GM21529 (cell line): Measurements from ENCODE around the gene ST8SIA4.
A peak's percentile ranks its signal among the peaks of the same experiment; 100 is the strongest.

Experiments used
- ATAC-seq: cut with Tn5 transposase; IDR thresholded peaks from one replicate; pipeline ENCODE4 v1.9.1; 2021; ENCODE audit not compliant: unreplicated experiment

The ST8SIA4 gene, protein sequence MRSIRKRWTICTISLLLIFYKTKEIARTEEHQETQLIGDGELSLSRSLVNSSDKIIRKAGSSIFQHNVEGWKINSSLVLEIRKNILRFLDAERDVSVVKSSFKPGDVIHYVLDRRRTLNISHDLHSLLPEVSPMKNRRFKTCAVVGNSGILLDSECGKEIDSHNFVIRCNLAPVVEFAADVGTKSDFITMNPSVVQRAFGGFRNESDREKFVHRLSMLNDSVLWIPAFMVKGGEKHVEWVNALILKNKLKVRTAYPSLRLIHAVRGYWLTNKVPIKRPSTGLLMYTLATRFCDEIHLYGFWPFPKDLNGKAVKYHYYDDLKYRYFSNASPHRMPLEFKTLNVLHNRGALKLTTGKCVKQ

DNA sequence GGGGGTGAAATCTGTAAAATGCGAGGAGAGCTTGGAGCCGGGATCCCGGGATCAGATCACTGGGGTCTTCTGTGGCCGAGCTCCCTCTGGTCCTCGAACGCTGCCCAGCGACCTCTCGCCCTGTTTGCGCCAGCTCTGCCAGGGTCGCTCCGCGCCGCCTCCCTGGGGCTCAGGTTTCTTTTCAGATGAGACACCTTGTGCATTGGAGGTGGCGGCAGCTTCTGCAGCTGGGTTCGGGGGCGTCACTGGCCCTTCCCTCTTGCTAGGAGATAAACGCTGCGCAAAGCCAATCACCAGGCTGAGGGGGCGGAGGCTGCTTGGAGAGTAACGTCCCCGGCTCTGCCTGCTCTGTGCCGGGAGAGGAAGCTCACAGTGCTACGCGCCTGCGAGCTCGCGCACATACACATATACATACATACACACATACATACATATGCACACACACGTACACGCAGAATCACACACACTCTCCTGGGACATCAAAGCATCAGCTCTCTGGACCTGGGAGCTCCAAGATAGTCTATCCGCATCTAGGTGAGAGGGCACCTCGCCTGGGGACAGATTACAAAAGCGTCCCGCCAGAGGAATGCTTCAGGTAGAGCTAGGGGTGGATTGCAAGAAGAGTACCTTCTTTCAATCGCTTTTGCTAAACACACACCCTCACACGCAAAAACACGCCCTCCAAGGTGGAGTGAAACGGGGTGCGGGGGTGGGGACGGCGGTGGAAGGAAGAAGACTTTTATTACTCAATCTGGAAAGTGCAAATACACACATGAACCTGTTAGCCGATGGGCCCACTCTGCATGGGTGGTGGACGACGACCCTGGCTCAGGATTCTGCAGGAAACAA is at the start of gene ST8SIA4:
Gene ST8SIA4 (minus strand): TSS at position 244 of the 849 bp plus-strand sequence. CDS start 327 bp downstream, outside the sequence.
- peak; percentile 69 for ATAC-seq

DNA sequence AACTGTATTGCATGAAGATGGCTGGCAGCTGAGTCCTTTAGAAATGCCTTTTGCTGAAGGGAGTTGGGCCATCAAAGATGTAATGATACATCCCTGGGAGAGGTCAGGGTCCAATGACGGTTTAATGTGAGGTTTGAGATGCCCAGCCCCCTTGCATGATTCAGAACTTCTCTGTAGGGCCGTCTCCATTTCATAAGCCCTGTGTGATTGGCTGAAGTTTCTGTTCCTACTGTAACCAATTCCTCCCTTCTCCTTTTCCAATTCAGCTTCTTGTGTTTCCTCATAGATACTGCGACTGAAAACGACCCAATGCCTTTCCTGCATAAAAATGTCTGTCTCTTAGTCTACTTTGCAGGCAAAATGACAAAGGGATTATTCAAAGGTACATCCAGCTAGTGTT is 47.9 kb upstream of the ST8SIA4 start:
- no peak for ATAC-seq

DNA sequence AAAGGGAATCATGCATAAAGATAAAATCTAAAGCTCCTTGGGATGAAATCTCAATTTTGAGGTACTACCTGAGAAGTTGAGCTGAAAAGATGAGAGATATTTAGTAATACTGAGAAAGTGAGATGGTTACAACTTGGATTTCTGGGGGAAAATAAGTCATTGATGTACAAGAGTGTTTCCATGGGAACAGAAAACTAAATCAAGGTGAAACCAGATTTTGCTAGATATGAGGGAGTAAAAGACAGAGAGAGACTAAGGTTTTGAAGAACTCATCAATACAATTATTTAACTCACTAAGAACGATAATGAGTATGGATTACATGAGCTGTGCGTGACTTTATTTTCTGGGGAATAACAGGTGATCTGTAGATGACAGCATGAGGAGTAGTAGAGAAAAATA is 10.2 kb upstream of the ST8SIA4 start:
- no peak for ATAC-seq

DNA sequence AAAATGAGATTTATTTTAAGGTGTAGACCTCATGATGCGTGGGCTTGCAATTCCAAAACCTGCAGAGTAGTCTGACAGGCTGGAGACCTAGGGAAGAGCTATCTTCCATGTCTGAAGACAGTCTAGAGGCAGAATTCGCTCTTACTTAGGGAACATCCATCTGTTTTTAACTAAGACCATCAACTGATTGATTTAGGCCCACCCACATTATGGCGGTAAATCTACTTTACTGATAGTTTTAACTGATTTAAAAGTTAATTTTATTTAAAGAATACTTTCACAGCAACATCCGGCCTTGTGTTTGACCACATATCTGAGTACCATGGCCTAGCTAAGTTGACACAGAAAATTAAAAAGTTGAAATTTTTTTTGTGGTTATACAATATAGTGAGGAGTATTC is 6.0 kb upstream of the ST8SIA4 start:
- ATAC-seq: no peak

DNA sequence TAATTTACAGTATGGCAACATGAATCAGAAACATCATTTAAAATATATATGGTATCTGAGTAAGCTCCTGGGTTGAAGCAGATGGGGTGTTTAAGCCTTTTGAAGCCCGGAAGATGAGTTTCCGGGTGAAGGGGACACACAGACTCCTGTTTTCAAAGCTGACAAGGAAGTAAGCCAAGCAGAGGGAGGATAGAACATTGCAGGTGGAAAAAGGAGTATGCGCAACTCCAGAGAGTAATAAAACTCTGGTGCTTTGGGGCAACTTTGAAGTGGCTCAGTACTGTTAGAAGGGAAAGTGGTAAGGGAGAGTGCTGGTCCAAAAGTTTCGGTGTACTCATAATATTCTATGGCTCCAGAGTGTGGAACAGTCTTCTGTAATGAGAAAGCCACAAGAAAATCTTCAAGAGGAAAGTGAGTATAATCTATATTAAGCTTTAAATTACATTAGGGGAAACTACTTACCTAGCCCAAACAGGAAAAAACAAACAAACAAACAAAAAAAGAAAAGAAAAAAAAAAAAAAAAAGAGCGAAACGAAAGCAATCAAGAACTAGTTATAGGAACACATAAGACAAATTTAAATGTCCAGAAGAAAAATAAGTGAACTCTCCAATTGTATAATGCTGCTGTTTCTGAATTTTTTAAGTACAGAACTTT is 2.3 kb upstream of the ST8SIA4 start:
- no peak for ATAC-seq

DNA sequence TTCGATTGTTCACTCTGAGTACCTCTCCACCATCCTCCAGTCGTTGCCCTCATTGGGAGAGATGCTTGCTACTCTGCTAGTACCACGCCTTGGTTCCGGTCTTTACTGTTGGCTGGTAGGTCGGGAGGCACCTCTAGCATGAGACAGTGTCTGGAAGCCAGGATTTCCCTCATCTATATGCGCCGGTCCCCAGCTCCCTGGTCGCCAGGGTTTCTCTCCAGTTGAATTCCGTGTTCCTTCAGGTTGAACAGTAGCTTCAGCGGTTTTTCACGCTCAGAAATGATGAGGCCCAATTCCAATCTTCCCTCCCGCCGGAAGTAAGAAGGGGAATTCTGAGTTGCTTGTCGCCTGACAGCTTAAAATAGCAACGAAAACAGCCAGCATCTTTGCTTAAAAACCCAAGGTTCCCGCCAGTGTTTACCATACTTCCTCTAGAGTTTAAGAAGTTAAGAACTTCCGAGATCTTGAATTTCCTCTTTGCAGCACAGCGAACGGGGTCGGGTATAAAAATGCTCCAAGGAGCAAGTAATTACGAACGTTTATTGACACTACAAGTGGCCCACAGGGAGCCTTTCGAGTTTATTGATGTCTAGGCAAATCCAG is 1.3 kb upstream of the ST8SIA4 start:
- peak; percentile 26 for ATAC-seq

DNA sequence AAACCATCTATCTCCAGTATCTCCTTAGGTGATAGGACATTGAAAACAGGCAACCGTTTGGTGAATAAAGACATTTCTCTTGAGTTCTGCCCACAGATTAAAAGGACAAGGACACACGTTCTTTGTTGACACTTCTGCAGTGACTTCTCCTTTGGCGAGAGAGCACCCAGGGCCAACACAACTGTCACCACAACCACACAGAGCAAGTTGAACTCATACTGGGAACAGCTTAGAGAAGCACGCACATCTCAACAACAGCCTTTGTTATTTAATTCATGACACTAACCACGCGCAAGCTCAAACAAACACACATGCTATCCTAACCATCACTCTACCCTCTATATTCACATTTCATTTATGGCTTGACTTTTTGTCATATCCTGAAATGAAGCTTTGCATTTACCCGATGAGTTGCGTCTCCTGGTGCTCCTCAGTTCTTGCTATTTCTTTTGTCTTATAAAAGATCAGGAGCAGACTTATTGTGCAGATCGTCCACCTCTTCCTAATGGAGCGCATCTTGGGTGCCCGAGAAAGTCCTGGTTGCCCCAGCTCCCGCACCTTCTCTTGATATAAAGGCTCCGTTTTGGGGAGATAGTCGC is 543 bp downstream of the ST8SIA4 start:
- no peak for ATAC-seq

DNA sequence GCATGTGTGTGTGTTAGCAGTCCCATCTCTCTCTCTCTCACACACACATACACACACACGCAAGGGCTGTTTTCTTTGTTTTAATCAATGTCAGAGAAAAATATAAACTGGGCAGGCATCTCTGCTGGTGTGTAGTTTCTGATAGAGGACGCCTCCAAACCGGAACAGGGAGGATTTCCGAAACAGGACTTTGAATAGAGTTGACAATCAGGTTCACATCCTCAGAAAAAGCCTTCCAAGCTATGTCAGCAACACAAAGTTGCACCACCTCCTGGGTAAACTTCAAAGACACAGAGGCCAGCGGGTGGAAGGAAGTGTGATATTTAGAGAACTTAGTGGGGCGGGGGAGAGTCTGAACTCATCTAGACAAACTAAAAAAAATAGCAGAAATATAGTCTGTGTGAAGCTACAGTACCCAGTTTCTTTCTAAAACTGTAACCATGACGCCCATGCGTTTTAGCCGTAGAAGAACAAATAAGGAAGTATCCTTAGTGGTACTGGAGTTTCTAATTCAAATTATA is 1.2 kb downstream of the ST8SIA4 start:
- ATAC-seq: peak; percentile 10

DNA sequence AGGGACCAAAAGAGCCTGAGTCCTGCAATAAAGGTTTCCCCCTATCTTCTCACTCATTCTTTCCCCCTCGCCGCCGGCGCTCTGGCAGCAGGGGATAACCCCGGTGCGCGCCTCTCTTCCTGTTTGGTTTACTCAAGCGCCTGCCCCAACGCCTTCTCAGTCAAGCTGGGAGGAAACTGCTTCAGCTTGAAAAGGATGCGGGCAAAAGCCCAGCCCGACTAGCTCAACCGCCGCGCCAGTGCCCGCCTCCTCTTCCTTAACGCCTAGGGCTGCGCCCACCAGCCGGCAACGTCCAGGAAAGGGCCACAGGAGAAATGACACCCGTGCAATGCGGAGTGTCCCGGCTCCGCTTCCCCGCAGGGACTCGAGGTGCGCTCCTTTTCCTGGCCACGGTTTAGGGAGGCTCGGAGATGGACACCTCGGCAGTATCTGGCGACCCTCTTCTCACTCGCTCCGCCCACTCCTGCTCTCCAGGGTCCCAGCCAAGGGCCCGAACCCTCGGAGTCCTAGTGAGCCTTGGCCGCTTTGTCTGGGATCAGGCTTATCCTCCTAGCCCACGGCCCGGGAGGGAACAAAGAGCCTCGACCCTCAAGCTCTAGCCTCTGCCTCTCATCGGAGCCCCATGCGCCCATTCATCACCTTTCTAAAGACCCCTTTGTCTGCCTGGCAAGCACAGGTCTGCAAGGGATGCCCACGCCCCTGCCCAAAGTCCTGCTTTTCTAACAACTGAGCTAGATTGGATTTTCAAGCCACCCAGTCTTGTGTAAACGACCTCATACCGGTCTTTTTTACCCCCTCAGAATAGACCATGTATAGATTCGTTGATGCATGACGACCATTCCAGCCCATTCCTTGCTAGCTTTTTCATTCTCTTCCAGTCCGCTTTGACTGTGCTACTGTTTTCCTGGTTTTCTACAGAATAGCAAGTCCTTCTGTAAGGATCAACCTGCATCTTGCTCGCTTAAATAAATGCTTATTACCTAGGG is 2.0 kb downstream of the ST8SIA4 start:
- ATAC-seq: peak; percentile 38

DNA sequence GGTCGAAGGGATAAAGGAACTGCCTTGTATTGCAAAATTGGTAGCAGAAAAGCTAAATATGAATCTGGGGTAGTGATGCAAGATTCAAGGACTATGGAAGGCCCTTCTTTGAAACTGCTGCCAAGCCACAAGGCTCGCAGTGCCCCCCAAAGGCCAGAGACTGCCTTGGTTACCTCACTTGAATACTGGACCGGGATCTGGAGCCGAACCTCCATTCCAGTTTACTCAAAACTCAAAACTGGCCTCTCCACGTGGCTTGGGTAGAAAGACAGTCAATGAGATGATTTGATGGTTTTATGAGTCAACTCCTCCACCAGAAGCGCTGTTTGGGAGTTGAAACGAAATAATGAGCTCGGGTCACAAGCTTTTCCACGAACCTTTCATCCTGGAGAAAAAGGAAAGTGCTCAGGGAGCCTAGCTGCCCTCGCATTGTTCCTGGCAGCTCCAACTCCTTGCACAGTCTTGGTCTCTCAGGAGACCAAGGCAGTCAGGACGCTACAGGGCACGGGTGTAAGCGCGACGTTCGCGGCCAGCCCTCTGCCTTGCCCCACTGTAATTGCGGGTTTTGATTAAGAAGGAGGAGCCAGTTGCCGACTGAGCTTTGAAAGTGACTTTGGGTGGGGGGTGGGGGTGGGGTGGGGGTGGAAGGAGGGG is 2.8 kb downstream of the ST8SIA4 start:
- peak; percentile 9 for ATAC-seq

DNA sequence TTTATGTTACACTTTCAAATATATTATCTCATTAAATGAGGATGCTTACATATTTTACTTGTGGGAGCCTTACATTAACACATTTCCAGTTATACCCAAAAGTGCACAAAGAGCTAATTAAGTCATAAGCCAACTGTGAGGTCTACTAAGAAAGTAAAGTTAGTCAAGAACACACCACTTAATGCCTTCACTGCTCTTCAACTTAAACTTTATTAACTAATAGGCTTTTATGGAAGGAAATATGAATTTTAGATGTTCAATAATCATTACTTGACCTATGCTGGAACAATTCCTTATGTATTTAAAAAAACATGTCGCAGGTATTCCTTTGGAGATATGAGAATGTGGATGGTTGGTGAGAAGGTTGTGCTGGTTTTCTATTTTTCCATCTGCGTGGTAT is 3.4 kb downstream of the ST8SIA4 start:
- ATAC-seq: no peak

DNA sequence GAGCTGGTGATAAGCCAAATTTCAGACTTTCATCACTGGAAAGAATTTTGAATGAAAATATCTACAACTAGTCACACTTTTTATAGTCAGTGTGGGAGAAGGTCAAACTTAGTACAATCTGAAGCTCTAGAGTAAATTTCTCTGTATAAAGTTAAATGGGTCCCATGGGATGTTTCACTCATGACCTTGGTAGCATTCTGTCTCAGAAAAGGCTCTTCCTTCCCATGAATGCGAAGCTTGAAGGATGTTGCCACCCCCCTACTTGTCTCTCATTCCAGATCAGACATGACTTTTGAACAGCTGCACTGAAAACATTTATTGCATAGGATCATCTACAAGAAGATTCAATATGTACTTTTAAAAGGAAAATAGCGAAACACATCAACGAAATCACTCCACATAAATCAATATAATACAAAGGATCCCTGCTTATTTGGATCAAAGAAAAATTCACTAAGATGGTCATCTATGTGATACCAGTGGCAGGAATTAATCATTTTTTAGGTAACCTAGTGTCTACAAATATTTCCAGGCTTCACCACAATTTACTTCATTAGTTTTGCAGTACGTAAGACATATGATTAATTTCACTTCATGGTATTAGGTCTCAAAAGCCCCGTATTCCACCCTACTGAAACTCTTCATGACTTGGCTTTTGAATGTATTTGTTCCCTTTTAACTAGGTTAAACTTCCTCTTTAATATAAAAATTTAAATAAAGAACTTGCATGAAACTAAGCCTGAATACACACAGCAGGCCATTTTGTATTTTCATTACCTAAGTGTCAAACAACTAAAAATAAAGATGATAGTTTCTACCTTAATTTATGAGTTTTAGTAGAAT is 4.4 kb downstream of the ST8SIA4 start:
- ATAC-seq: no peak

DNA sequence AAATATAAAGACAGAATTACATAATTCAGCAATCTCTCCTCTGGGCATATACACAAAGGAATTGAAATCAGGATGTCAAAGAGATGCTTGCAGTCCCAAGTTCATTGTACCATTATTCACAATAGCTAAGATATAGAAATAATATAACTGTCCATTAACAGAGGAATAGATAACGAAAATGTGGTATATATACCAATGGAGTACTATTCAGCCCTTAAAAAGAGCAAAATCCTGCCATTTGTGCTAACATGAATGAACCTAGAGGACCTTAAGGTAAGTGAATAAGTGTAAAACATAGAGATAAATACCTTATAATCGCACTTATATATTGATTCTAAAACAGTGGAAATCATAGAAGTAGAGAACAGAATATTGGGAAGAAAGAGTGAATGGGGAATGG is 7.0 kb downstream of the ST8SIA4 start:
- ATAC-seq: no peak

DNA sequence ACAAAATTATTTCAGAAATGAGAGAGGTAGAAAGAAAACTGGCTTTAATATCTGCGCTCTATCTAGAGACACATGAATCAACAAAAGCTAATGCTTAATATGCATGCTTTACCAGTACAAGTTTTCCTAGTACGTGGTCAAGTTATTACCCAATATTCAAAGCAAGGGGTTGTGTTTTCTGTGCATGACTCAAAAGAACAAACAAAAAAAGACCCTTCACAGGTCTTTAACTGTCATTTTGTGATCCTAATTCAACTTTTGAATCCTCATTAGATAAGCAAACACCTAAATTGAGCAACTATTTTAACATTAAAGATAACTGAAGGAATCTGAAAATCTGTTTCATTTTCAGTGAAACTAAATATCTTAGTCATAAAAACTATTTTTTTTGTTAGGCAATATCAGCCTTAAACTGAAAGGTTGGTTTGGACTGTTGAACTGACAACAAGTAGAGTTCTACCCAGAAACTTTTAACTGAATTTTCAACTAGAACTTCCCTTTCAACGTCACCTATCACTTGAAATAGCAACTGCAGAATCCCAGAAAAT is 12.5 kb downstream of the ST8SIA4 start:
- ATAC-seq: peak; percentile 62

DNA sequence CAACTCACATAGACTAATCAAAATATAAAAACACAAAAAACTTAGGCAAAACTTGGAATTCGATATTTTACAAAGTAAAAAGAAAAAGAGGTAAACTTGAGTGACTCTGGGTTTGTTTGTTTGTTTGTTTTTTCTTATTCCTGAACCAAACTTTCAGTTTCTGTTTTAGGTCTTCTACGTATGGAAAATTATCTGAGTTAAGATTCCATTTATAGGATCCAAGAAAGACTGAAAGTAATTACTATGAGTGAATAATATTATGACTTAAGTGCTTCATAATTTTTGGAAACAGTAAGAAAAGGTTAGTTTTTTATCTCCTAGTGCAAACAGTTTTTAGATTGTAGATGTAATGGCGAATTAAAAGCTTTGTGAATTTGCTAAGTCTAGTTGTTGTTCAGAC is 13.2 kb downstream of the ST8SIA4 start:
- no peak for ATAC-seq

DNA sequence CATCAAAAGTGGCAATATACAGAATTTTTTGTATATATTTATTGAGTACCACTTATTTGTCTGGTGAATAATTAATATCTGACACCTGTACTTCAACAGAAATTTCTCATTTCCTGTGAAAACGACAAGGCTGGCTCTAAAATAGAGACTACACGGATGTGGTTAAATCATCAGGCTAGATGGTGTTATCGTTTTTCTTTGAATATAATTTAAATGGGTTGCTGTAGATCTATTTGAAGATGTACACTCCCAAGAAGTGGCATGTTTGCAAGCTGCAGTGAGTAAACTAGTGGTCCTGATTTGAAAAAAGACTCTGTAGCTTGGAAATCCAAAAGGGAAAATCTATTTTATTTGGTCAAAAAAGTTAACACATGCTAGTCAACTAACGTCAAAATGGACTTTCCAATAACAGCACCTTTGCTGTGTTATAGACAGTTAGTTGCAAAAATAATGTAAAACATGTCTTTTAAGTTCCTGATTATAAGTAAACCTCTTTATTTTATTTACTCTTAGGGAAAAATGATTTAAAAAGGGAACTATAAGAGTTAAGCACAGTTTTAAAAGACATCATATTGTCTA is 13.8 kb downstream of the ST8SIA4 start:
- ATAC-seq: peak; percentile 73

DNA sequence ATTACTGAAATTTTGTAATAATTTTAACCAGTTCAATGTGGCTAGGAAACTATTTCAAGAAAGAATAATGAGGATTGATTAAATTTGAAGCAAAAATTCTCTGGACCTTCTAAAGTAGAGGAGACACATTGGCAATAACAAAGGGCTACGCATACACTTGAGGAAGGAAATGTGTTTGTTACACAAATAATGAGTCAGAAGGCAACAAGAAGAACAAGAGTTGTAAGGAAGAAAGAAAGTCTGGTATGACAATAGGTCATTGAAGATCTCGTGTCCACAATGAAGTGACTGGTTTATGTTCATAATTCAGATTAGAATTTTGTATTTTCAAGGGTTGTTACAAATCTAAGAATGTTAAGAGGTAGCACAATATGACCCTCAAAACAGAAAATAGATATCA is 25.8 kb downstream of the ST8SIA4 start:
- ATAC-seq: no peak
